Nephron (organoid): ENCODE measurements around the gene EYA3.

Experiments
- H3K27ac Mint-ChIP-seq, 3 experiments: 2 replicates each; pipeline ENCODE4 v1.8.0; 2020; ENCODE audit warnings: mixed read lengths in 3 of 3, mild to moderate bottlenecking in 2 of 3, moderate library complexity in 1 of 3
- H3K27me3 Mint-ChIP-seq: 2 replicates; pipeline ENCODE4 v1.8.0; 2021; ENCODE audit warnings: low read depth, mild to moderate bottlenecking, moderate library complexity, mixed read lengths
- H3K36me3 Mint-ChIP-seq: 2 replicates; pipeline ENCODE4 v1.8.0; 2020; ENCODE audit warnings: low read depth, mixed read lengths
- H3K4me1 Mint-ChIP-seq: 2 replicates; pipeline ENCODE4 v1.8.0; 2020; ENCODE audit warnings: mixed read lengths
- H3K4me3 Mint-ChIP-seq, 3 experiments: 2 replicates each; pipeline ENCODE4 v1.8.0; 2020; ENCODE audit warnings: mild to moderate bottlenecking in 3 of 3, mixed read lengths in 3 of 3, moderate library complexity in 2 of 3
- H3K9me3 Mint-ChIP-seq: 2 replicates; pipeline ENCODE4 v1.8.0; 2020; ENCODE audit warnings: mixed read lengths
- TF ChIP-seq, protein P1 (sequence below), 3 experiments: fragments of 200-600 bp; sonication (generic); IDR thresholded peaks; one replicate each; pipeline ENCODE4 v1.5.0; 2021; ENCODE audit warnings: antibody characterized with exemption in 3 of 3; ENCODE audit not compliant: unreplicated experiment in 3 of 3

Gene EYA3

DNA sequence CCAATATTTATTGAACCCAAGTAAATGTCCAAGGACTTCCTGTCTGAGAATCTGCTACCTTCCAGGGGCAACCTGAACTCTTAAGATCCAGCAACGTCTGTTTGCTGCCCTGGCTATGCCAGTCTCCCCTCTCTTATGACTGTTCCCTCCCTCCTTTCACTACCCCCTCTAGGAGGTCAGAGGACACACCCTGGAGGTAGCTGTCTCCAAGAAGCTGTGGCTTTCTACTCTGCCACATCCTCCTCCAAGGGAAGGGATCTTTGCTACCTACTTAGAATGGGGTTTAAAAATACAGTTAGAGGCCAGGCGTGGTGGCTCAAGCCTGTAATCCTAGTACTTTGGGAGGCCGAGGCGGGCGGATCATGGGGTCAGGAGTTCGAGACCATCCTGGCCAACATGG is 157.2 kb downstream of the EYA3 start:
- Mint-ChIP-seq H3K4me1 (peaks cover 8% of the 10 kb centered on the region), H3K27me3 (peaks cover 31% of the 10 kb centered on the region), H3K4me3 (no peak overlapping the region), H3K27ac (no peak overlapping the region), H3K9me3 (no peaks in the 10 kb centered on the region), H3K36me3 (no peaks in the 10 kb centered on the region)
- TF ChIP-seq, protein P1, sequence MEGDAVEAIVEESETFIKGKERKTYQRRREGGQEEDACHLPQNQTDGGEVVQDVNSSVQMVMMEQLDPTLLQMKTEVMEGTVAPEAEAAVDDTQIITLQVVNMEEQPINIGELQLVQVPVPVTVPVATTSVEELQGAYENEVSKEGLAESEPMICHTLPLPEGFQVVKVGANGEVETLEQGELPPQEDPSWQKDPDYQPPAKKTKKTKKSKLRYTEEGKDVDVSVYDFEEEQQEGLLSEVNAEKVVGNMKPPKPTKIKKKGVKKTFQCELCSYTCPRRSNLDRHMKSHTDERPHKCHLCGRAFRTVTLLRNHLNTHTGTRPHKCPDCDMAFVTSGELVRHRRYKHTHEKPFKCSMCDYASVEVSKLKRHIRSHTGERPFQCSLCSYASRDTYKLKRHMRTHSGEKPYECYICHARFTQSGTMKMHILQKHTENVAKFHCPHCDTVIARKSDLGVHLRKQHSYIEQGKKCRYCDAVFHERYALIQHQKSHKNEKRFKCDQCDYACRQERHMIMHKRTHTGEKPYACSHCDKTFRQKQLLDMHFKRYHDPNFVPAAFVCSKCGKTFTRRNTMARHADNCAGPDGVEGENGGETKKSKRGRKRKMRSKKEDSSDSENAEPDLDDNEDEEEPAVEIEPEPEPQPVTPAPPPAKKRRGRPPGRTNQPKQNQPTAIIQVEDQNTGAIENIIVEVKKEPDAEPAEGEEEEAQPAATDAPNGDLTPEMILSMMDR (IDR thresholded peaks at IDR 0.05; ENCODE audit: unreplicated experiment in 3 of 3): no peak

DNA sequence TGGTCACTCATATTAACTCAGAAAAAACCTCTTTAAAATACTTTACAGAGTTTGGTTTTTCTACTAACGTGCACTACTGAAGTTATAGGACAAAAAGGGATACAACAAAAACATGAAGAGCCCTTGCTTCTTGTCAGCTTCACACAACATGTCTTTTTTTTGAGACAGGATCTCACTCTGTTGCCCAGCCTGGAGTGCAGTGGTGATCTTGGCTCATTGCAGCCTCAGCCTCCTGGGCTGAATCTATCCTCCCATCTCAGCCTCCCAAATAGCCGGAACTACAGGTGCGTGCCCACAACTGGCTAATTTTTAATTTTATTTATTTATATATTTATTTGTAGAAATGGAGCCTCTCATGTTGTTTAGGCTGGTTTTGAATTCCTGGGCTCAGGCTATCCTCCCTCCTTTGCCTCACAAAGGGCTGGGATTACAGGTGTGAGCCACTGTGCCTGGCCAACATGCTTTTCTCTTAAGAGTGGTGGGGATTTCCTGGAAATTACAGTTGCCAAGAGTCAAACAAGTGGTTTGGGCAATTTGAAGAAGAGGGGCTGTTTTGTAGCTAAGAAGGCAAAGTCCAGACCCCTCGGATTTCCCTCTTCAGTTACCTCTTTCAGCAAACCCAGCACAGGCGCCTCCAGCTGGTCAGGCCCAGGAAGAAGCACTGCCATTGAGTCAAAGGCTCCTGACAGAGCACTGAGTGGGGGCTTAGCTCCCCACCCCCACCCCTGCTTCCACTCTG is 160.0 kb downstream of the EYA3 start:
- H3K4me1 Mint-ChIP-seq: no peaks in the 10 kb centered on the region
- H3K9me3 Mint-ChIP-seq: no peaks in the 10 kb centered on the region
- no peak overlapping the region for H3K27ac Mint-ChIP-seq
- H3K4me3 Mint-ChIP-seq: no peak overlapping the region
- TF ChIP-seq, protein P1 (IDR thresholded peaks at IDR 0.05; ENCODE audit: unreplicated experiment in 3 of 3): no peak
- H3K36me3 Mint-ChIP-seq: no peaks in the 10 kb centered on the region
- H3K27me3 Mint-ChIP-seq: peaks cover 12% of the 10 kb centered on the region

- peaks cover 20% of the 10 kb centered on the region for H3K27me3 Mint-ChIP-seq
- TF ChIP-seq, protein P1 (IDR thresholded peaks at IDR 0.05; ENCODE audit: unreplicated experiment in 3 of 3): no peak
- H3K9me3 Mint-ChIP-seq: no peaks in the 10 kb centered on the region
- H3K4me1 Mint-ChIP-seq: no peaks in the 10 kb centered on the region
- H3K27ac Mint-ChIP-seq: no peak overlapping the region
- H3K4me3 Mint-ChIP-seq: no peak overlapping the region
- no peaks in the 10 kb centered on the region for H3K36me3 Mint-ChIP-seq
These were observed 166.1 kb downstream of the EYA3 start for GRCh38 chr1:27922272-27922671.
